NCI-H82 (cell line): ENCODE results near the gene POLR2C.

ENCODE experiments used
- DNase-seq: peaks from one replicate; lab custom pipeline; 2025; lab: John Stamatoyannopoulos, UW

The POLR2C gene

DNA sequence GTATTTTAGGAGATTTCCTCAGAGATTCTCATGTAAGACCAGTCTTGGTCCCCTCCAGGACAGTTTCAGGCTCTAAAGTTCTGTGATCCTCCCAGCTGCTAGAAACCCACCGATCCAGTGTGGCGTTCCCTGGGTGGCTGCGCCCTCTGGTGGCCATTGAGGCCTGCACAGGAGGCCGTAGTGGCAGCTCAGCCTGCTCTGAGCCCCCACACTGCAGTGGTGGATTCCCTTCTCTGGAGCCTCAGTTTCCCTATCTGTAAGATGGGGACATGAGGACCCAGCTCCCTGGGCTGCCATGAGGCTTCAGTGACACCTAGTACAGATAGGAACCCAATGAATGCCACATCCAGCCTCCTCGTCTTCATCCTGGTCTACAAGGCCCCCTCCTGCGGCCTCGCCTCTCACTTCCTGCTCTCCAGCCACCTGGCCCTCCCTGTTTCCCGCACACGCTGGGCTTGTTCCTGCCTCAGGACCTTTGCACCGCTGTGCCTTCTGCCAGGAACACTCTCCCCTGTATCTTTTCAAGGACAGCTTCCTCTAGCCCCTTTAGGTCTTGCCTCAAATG, 57.4 kb downstream of the POLR2C start:
- DNase-seq = peak; percentile 85
